GM21367 (cell line): Measurements from ENCODE around the gene MCCD1.

Source experiments
- ATAC-seq: cut with Tn5 transposase; IDR thresholded peaks from one replicate; pipeline ENCODE4 v1.9.1; 2021; ENCODE audit not compliant: unreplicated experiment

Gene MCCD1

DNA sequence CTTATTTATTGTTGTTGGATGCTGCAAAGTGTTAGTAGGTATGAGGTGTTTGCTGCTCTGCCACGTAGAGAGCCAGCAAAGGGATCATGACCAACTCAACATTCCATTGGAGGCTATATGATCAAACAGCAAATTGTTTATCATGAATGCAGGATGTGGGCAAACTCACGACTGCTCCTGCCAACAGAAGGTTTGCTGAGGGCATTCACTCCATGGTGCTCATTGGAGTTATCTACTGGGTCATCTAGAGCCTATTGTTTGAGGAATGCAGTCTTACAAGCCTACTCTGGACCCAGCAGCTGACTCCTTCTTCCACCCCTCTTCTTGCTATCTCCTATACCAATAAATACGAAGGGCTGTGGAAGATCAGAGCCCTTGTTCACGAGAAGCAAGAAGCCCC lies 18.8 kb upstream of the MCCD1 start:
- ATAC-seq, result no peak

DNA sequence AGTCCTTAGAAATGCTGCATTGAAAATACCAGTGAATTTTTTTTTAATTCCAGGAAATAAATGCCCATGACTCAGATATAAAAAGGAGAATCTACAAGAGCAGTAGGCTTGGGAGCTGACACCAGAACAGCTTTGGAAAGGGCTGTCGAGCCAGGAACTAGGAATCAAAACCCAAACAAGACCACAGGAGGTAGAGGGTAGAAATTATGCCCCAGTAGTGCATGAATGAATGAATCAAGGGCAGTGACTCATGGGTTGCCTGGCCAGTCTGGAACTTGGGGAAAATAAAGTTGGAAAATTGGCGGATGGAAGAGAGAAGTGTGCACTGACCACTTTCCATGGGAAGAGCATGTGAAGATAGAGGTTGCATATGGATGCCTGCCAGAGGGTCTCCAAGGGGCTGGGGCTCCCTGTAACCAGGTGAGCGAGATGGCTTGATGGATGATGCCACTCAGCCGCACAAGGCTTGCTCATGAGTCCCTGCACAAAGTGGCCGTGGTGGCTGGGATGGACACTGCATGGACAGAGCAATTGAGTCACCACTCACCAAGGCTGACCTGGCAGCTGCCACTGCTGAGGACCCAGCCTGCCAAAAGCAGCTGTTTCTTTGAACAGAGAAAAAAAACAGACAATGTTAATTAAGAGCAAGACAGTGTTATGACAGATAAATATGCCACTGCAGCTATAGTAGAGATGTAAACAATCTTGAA lies 15.2 kb upstream of the MCCD1 start:
- no peak for ATAC-seq

DNA sequence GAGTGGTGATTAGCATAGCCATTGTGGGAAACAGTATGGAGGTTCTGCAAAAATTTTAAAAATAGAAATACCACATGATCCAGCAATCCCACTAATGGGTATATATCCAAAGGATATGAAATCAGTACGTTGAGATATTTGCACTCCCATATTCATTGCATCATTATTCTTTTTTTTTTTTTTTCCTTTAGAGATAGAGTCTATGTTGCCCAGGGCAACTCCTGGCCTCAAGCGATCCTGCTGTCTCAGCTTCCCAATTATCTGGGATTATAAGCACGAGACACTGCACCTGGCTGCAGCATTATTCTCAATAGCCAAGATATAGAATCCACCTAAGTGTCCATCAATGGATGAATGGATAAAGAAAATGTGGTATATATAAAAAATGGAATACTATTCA lies 6.9 kb upstream of the MCCD1 start:
- no peak for ATAC-seq

DNA sequence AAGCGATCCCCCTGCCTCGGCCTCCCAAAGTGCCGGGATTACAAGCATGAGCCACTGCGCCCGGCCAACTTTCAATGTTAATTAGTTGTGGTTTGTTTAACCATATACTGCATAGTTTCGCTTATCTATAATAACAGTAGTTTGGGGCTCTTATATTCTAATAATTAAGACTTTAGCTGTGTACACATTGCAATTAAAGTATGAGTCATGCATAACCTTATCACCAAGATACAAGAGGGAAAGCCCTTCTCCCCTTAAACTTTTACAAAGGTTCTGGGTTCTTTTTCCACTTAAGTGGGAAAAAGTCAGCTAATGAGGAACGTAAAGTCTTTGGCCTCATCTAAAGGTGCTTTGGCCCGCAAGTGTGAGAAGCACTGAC lies 3.2 kb upstream of the MCCD1 start:
- ATAC-seq, result no peak

DNA sequence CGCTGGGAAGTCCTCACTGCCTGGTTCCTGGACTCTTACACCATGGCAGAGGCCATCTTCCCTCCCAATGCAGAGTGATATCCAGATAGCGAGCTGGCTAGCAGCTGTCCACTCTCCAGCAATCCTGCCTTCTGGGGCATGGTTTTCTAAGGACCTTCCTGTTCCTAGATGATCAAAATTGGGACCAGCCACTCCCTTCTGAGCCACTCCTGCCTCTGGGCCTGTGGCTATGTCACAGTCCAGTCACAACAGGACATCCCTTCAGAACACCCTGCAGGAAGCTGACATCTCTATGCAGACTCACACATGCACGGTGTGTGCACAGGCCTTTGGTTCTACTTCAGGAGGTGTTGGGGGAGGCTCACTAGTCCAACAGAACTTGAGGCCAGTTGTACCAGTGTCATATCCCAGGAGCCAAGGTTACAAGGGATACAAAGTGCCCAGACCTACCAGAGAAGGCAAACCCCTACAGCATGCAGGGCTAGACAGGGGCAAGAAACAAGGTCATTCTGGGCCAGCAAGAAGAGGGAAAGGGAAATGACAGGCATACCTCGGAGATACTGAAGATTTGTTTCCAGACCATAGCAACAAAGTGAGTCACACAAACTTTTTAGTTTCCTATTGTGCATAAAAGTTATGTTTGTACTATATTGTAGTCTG lies 2.7 kb upstream of the MCCD1 start:
- no peak for ATAC-seq

DNA sequence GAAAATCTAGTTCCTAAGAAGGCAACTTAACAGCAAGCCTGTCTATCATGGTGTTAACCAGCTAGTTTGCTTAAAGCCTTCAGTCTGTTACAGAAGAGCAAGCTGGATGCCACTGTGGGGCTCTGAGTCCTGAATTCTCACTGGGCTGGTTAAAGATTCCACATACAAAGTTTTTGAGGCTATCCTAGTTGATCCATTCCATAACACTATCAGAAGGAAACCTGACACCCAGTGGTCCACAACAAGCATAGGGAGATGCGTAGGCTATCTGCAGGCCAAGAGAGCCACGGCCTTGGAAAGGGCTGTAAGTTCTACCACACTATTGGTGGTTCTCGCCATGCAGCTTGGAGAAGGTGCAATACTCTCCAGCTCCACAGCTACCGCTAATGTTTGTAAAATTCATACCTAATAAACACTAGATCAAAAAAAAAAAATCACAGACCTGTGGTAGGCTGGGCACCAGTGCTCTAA lies 420 bp upstream of the MCCD1 start:
- no peak for ATAC-seq

DNA sequence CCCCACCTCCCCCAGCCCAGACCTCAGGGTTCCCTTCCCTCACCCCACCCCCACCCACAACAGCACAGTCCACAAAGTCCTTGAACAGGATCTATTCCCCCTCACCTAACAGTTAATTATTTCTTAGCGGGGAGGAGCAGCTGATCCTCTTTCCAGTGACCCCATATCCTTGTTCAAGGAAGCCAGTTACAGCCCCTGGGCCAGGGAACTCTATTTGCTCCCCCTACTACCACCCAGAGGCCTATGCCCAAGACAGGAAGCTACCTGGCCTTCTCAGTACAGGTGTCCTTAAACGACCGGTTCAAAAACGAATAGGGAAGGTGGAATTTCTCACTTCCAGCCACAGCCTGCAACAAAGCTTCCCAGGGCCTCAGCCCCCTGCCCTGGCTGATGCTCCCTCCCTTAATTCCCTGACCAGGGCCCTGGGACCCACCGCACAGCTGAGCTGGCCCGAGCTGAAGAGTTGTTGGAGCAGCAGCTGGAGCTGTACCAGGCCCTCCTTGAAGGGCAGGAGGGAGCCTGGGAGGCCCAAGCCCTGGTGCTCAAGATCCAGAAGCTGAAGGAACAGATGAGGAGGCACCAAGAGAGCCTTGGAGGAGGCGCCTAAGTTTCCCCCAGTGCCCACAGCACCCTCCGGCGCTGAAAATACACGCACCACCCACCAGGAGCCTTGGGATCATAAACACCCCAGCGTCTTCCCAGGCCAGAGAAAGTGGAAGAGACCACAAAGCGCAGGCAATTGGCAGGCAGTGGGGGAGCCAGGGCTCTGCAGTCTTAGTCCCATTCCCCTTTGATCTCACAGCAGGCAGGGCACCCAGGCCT lies 778 bp downstream of the MCCD1 start:
- no peak for ATAC-seq

DNA sequence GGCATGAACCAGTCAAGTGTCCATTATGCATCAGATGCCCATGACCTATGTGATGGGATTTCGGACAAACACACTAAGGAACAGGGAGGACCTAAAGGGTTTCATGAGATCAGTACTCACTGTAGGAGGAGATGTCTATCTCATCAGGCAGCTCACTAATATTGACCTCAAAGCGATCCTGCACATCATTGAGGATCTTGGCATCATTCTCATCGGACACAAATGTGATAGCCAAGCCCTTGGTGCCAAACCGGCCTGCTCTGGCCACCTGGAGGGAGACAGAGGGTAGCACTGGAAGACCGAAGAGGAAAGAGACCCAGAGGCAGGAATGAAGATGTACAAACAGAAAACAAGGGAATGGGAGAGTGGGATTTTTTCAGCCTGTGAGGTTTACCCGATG lies 1.9 kb downstream of the MCCD1 start:
- ATAC-seq, result no peak

DNA sequence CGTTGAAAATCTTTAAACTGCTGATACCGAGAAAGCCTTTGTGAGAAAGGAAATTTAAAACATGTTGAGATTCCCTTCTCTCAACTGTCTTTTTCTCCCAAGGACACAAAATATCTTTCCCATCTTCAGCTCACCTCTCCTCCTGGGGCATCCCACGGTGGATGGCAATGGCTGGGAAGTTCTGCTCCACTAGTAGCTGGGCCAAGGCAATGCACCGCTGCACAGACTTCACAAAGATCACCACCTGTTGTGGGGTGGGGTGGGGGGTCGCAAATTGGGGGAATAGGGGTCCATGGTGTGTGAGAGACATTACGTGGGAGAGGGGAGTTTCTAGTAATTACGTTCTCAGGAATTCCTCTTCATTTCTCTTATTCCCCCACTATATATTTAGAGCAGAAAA lies 2.4 kb downstream of the MCCD1 start:
- no peak for ATAC-seq

DNA sequence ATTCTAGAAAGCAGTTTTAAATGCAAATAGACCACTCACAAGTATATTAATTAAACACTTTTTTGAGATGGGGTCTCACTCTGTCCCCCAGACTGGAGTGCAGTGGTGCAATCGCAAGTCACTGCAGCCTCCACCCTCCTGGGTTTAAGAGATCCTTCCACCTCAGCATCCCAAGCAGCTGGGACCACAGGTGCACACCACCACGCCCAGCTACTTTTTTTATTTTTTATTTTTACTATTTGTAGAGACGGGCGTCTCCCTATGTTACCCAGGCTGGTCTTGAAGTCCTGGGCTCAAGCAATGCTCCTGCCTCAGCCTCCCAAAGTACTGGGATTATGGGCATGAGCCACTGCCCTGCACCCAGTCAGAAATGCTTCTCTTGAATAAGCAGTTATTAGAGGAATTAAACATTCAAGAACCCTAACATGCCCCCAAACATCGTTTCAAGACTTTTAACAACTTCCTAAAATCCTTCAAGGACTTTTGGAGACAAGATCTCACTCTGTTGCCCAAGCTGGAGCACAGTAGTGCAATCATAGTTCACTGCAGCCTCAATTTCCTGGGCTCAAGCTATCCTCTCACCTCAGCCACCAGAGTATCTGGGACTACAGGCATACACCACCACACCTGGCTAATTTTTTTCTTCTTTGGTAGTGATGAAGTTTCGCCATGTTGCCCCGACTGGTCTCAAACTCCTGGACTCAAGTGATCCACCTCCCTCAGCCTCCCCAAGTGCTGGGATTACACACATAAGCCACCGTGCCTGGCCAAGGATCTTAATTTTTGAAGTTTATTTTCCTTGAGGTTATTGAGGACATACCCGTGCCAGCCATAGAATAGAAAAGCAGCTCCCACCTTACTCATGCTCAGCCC lies 3.2 kb downstream of the MCCD1 start:
- no peak for ATAC-seq

DNA sequence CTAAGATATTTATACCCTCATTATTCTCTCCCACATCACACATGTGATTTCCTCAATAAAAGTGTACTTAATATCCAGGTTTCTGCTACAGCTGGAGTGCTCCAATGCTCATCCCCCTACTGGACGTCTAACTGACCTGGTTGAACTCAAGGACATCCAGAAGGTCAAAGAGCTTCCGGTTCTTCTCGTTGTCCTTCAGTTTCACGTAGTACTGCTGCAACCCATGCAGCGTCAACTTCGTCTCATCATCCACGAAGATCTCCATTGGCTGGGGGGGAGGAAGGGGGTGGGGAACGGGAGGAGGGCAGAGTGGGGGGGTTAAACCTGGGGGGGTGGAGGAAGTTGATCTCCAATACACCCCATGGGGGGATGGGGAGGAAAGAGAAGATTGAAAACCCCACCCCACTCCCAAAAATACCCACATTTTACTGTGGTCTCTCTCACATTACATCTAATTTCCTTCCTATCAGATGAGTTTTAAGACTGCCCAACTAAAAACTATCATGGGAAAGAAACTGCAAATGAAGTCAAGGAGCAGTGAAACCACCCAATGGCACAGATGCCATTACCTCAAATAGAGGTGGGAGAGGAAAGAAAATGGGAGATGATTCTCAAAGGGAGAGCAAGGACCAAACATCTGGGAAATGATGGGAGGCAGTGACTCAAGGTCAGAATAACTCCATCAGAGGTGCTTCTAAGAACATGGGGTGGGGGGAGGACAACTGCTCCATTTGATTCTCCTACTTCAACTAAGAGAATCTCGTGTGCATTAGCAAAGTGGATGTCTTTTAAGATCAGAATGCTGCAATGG lies 4.1 kb downstream of the MCCD1 start:
- no peak for ATAC-seq

DNA sequence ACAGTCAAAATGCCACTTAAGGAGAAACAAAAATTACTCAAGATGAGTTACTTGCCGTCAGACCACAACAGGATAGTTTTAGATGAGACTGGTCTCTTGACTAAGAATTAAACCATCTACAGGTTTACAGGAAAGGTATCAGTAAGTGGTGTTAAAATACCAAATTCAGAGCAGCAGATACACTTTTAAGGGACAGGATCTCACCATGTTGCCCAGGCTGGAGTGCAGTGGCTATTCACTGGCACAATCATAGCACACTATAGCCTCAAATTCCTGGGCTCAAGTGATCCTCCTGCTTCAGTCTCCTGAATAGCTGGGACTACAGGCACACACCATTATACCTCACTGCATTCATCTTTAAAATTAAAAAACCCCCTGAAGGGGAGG lies 4.7 kb downstream of the MCCD1 start:
- no peak for ATAC-seq

DNA sequence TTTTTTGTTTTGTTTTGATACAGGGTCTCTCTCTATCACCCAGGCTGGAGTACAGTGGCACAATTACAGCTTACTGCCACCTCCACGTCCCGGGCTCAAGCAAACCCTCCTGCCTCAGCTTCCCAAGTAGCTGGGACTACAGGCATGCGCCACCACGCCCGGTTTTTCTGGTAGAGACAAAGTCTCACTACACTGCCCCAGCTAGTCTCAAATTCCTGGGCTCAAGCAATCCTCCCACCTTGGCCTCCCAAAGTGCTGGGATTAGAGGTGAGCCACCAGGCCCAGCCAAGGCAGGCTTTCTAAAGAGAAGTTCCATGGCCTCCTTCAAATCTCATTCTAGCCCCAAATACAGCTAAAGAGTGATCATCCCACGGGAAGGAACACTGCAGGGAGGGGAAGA lies 5.2 kb downstream of the MCCD1 start:
- no peak for ATAC-seq

DNA sequence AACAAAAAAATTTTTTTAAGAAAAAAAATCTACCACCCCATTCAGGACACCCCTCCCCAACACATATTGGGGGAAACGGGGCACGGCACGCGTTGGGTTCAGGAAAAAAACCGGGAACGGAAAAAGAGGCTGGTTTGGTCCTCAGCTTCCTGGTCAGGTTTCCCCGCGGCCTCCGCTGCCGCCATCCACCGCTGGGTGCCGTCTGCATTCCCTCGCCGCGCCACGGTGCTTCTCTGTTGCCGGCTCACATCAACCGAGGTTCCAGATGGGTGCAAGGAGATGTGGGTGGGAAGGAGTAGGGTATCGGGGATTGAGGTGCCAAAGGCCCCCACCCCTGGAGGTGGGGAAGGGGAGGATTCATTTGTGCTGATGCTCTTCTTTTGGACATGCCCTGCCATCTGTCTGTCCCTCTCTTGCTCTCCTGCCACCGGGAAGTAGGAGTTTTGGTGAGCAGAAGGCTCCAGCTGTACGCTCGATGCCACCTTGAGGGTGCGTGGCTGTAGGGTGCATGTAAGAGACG lies 5.8 kb downstream of the MCCD1 start:
- no peak for ATAC-seq

DNA sequence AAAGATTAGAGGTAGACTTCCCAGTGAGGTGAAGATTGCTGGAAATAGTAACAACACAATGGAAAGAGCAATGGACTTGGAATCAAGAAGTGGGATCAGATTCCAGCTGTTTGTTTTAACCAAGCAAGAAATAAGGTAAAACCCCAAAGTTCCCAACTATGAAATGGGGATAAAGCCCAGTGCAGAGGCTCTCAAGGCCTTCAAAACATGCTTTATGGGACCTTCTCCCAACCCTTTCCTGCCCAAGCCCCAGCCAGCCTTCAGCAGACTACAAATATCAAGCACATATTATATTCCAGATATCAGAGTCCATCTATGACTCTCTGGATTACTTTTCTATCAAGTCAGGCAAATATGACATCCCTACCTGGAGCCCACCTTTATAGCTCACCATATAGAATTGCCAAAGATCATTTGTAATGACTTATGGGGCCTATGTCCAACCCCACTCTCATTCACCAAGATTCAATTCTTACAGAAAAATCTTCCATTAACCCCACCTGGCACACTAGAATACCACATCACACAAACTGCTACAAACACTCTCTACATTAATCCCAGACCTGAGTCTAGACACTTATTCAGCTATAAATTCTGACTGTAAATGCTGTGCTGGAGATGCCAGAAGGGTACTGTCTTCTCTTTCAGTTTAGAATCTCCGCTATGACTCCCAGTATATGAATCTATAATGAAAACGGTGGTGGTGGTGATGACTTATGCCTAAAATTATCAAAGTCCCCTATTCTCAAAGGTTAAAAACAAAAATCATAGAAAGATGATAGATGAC lies 7.0 kb downstream of the MCCD1 start:
- no peak for ATAC-seq

DNA sequence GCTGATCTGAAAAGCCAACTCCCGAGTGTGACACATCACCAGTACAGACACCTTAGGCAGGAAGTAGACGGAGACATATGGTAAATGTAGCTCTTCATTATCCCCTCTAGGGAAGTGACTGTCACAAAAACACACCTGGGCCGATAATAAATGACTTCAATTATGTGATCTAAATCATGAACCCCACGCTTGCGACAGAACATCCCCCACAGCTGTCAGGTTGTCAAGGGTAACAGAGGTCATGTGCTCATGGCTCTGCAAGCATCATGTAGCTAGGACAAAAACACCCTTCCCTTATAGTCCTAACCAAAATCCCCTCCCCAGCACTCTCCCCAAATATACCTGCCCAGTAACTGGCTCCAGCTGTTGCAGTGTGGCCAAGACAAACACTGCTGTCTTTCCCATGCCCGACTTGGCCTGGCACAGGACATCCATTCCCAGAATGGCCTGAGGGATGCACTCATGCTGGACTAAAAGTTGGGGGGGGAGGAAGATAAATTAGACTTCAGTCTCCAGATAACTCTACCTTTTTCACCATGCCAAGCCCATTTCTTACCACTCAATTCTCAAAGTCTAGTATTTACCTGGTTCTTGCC lies 10.1 kb downstream of the MCCD1 start:
- ATAC-seq, result no peak

DNA sequence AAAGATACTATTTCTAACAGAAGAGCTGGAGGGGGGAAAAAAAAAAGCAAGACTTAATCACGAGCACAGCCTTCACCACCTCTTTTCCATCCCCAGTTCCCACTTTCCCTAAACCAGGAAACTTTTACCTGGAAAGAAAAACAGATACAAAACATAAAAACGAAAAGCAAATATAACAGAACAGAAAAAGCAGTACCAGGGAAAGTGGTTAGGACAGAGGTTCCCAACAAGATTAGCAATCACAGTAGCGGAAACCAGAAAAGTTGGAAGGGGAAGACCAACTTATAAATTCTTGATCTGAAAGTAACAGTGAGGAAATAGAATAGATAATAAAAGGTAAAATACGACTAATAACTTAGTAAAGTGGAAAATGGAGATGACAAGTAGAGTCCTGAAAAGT lies 11.9 kb downstream of the MCCD1 start:
- no peak for ATAC-seq

DNA sequence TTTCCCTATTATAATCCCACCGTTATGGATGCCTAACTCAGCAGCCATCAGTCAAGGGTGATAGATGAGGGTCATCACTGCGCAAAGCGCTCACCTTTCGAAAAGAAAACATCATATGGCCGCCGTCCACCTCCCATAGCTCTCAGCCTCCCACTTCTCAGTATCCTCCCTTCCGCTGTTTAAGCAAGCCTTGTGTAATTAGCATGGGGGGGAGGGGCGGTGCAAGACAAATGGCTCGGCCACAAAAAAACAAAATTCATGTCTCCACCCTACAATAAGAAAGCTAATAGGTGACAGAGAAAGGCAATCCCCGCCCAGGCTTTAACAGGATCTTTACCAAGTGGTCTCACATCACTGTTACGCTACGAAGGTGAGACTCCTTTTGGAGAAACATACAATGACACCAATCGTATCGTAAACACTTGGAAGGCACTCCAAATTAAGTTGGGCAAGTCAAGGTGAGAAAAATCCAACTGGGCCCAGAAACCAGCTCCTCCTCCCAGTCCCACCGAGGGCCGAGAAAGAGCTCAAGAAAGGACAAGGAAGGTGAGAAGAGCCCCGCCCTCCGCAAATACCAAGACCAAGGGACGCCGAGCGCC lies 12.4 kb downstream of the MCCD1 start:
- ATAC-seq, result no peak
